GM18867 (cell line): ENCODE data around the gene SHMT2.

Source experiments
- ATAC-seq: cut with Tn5 transposase; IDR thresholded peaks from one replicate; pipeline ENCODE4 v1.9.1; 2021; ENCODE audit warnings: mild to moderate bottlenecking, moderate library complexity; ENCODE audit not compliant: unreplicated experiment

Gene SHMT2

GRCh38 chr12:57196956-57197355 is 32.6 kb upstream of the SHMT2 start:
- ATAC-seq: no peak

GRCh38 chr12:57198329-57198728 is 31.2 kb upstream of the SHMT2 start:
- no peak for ATAC-seq

GRCh38 chr12:57199191-57199590 is 30.3 kb upstream of the SHMT2 start:
- ATAC-seq: no peak

- ATAC-seq: no peak
Measured at GRCh38 chr12:57200497-57200896, 29.0 kb upstream of the SHMT2 start.

- no peak for ATAC-seq
Measured at GRCh38 chr12:57201219-57201618, 28.3 kb upstream of the SHMT2 start.

GRCh38 chr12:57201631-57202030 is 27.9 kb upstream of the SHMT2 start:
- no peak for ATAC-seq

- ATAC-seq: no peak
Measured at GRCh38 chr12:57202321-57202720, 27.2 kb upstream of the SHMT2 start.

- no peak for ATAC-seq
Measured at GRCh38 chr12:57203201-57203600, 26.3 kb upstream of the SHMT2 start.

GRCh38 chr12:57203791-57204190 is 25.7 kb upstream of the SHMT2 start:
- ATAC-seq: no peak

GRCh38 chr12:57204454-57204853 is 25.1 kb upstream of the SHMT2 start:
- no peak for ATAC-seq

- ATAC-seq: no peak
Measured at GRCh38 chr12:57205186-57205585, 24.3 kb upstream of the SHMT2 start.

- no peak for ATAC-seq
Measured at GRCh38 chr12:57205931-57206330, 23.6 kb upstream of the SHMT2 start.

GRCh38 chr12:57207731-57208630 is 21.5 kb upstream of the SHMT2 start:
- no peak for ATAC-seq

GRCh38 chr12:57208631-57209282 is 20.8 kb upstream of the SHMT2 start:
- ATAC-seq: no peak

GRCh38 chr12:57209916-57210315 is 19.6 kb upstream of the SHMT2 start:
- ATAC-seq: no peak

- ATAC-seq: no peak
Measured at GRCh38 chr12:57210461-57210860, 19.1 kb upstream of the SHMT2 start.

GRCh38 chr12:57210926-57211692 is 18.4 kb upstream of the SHMT2 start:
- no peak for ATAC-seq

- no peak for ATAC-seq
Measured at GRCh38 chr12:57211791-57212700, 17.5 kb upstream of the SHMT2 start.

GRCh38 chr12:57212701-57213057 is 16.8 kb upstream of the SHMT2 start:
- no peak for ATAC-seq

GRCh38 chr12:57213058-57213715 is 16.3 kb upstream of the SHMT2 start:
- ATAC-seq: no peak
